IMR-90 (cell line): Measurements from ENCODE around the gene DAB2. TPM values are rescaled to one million over a fixed set of nuclear protein-coding genes. Genes with fewer than 3 reads are reported as not detected.

ENCODE experiments used
- ATAC-seq: fragments of 200-7000 bp; cut with Tn5 transposase; 2 replicates; pipeline ENCODE4 v1.9.1; 2020; ENCODE audit warnings: low read depth, mild to moderate bottlenecking, moderate library complexity
- BruUV-seq: library from RNA; stranded (reverse); fragments of 400-500 nt; replicated peaks from 2 replicates; lab custom pipeline; 2021; lab: Mats Ljungman, UMichigan
- CTCF ChIA-PET: fragments of 300-600 bp; formaldehyde crosslinking; extraction: SDS; loops from one replicate; lab custom pipeline; 2021; ENCODE audit warnings: antibody characterized with exemption; lab: Yijun Ruan, JAX
- POLR2A ChIA-PET: fragments of 300-600 bp; sonication (Branson Sonifier 250); formaldehyde crosslinking; loops from one replicate; lab custom pipeline; 2022; ENCODE audit warnings: antibody characterized with exemption; ENCODE audit not compliant: unreplicated experiment; lab: Charles Lee
- DNase-seq: peaks from one replicate; pipeline ENCODE4 v3.0.0; 2013
- H2AFZ ChIP-seq: replicated peaks from 2 replicates; pipeline ENCODE3; 2013; ENCODE audit warnings: low read length, mild to moderate bottlenecking; ENCODE audit not compliant: poor library complexity
- H2AK5ac ChIP-seq: 2 replicates; pipeline ENCODE4 v1.6.1; 2013; ENCODE audit warnings: low read depth, low read length, inconsistent platforms
- H2AK9ac ChIP-seq: replicated peaks from 2 replicates; pipeline ENCODE3; 2013; ENCODE audit warnings: mild to moderate bottlenecking, low read depth, low read length, moderate library complexity; ENCODE audit not compliant: poor library complexity
- H2BK120ac ChIP-seq: 2 replicates; pipeline ENCODE4 v1.6.1; 2013; ENCODE audit warnings: low read depth, low read length, inconsistent platforms
- H2BK15ac ChIP-seq: 3 replicates; pipeline ENCODE4 v1.6.1; 2013; ENCODE audit warnings: low read depth, low read length, inconsistent platforms
- H2BK20ac ChIP-seq: 2 replicates; pipeline ENCODE4 v1.6.1; 2013; ENCODE audit warnings: low read depth, mild to moderate bottlenecking, inconsistent platforms, low read length, moderate library complexity
- H2BK5ac ChIP-seq: 2 replicates; pipeline ENCODE4 v1.6.1; 2013; ENCODE audit warnings: mild to moderate bottlenecking, low read depth, low read length, inconsistent platforms; ENCODE audit not compliant: poor library complexity, severe bottlenecking
- H3K14ac ChIP-seq: replicated peaks from 2 replicates; pipeline ENCODE4 v1.6.1; 2013; ENCODE audit warnings: low read depth, low read length, inconsistent platforms
- H3K18ac ChIP-seq: 2 replicates; pipeline ENCODE4 v1.6.1; 2013; ENCODE audit warnings: low read depth, low read length, control low read depth
- H3K23ac ChIP-seq: 2 replicates; pipeline ENCODE4 v1.6.1; 2013; ENCODE audit warnings: low read depth, low read length, inconsistent platforms
- H3K27ac ChIP-seq: 2 replicates; pipeline ENCODE4 v1.5.1; 2013; ENCODE audit warnings: mild to moderate bottlenecking, control low read depth, low read length; ENCODE audit not compliant: insufficient read depth
- H3K27me3 ChIP-seq: 2 replicates; pipeline ENCODE4 v1.6.1; 2013; ENCODE audit warnings: low read length; ENCODE audit not compliant: control insufficient read depth, insufficient read depth
- H3K36me3 ChIP-seq: 2 replicates; pipeline ENCODE4 v1.6.1; 2013; ENCODE audit warnings: low read length, mixed read lengths; ENCODE audit not compliant: control insufficient read depth, insufficient read depth
- H3K4ac ChIP-seq: 2 replicates; pipeline ENCODE4 v1.6.1; 2013; ENCODE audit warnings: low read depth, low read length, inconsistent platforms
- H3K4me1 ChIP-seq: 2 replicates; pipeline ENCODE4 v1.6.1; 2013; ENCODE audit warnings: low read length, mixed read lengths; ENCODE audit not compliant: control insufficient read depth, insufficient read depth
- H3K4me2 ChIP-seq: 2 replicates; pipeline ENCODE4 v1.6.1; 2013; ENCODE audit warnings: low read depth, mild to moderate bottlenecking, control low read depth, low read length, moderate library complexity
- H3K4me3 ChIP-seq: 2 replicates; pipeline ENCODE4 v1.5.1; 2013; ENCODE audit warnings: low read depth, mild to moderate bottlenecking, control low read depth, low read length, moderate library complexity; ENCODE audit not compliant: insufficient read depth
- H3K56ac ChIP-seq: 2 replicates; pipeline ENCODE4 v1.6.1; 2013; ENCODE audit warnings: low read length, inconsistent platforms; ENCODE audit not compliant: insufficient read depth; ENCODE audit errors: extremely low read depth
- H3K79me1 ChIP-seq, 2 experiments: 2 replicates each; pipeline ENCODE4 v1.6.1; 2013; ENCODE audit warnings: low read length in 2 of 2, inconsistent platforms in 1 of 2, low read depth in 1 of 2
- H3K9ac ChIP-seq: 2 replicates; pipeline ENCODE4 v1.6.1; 2013; ENCODE audit warnings: low read depth, low read length, control low read depth
- H3K9me1 ChIP-seq: 2 replicates; pipeline ENCODE4 v1.6.1; 2013; ENCODE audit warnings: low read length, inconsistent platforms; ENCODE audit not compliant: insufficient read depth
- H3K9me3 ChIP-seq: 2 replicates; pipeline ENCODE4 v1.6.1; 2013; ENCODE audit warnings: low read length; ENCODE audit not compliant: control insufficient read depth, insufficient read depth
- H4K20me1 ChIP-seq: 2 replicates; pipeline ENCODE4 v1.6.1; 2013; ENCODE audit warnings: low read length, inconsistent platforms; ENCODE audit not compliant: insufficient read depth
- H4K5ac ChIP-seq: 2 replicates; pipeline ENCODE4 v1.6.1; 2013; ENCODE audit warnings: mild to moderate bottlenecking, low read depth, low read length, control low read depth
- H4K8ac ChIP-seq, 2 experiments: 2 replicates each; pipeline ENCODE4 v1.6.1; 2013; ENCODE audit warnings: low read depth in 2 of 2, low read length in 2 of 2, control low read depth in 1 of 2, inconsistent platforms in 1 of 2
- H4K91ac ChIP-seq: 2 replicates; pipeline ENCODE4 v1.6.1; 2013; ENCODE audit warnings: low read depth, low read length, inconsistent platforms; ENCODE audit not compliant: insufficient read depth
- BHLHE40 ChIP-seq: fragments of 150-350 bp; IDR thresholded peaks from 2 replicates; pipeline ENCODE4 v1.6.1; 2016; ENCODE audit warnings: mild to moderate bottlenecking, low read depth, low read length
- CEBPB ChIP-seq: IDR thresholded peaks from 2 replicates; pipeline ENCODE4 v1.6.1; 2012; ENCODE audit warnings: low read depth, low read length, improper control_type of control experiment
- CHD1 ChIP-seq: IDR thresholded peaks from 2 replicates; pipeline ENCODE4 v1.6.1; 2012; ENCODE audit warnings: low read depth, low read length, improper control_type of control experiment
- FOS ChIP-seq: fragments of 150-350 bp; IDR thresholded peaks from 2 replicates; pipeline ENCODE4 v1.6.1; 2016; ENCODE audit warnings: low read depth, low read length
- MAFK ChIP-seq: IDR thresholded peaks from 2 replicates; pipeline ENCODE4 v1.6.1; 2012; ENCODE audit warnings: low read depth, low read length, improper control_type of control experiment
- MAZ ChIP-seq: IDR thresholded peaks from 2 replicates; pipeline ENCODE4 v1.6.1; 2012; ENCODE audit warnings: low read depth, mild to moderate bottlenecking, low read length, improper control_type of control experiment, moderate library complexity, borderline replicate concordance
- MXI1 ChIP-seq: IDR thresholded peaks from 2 replicates; pipeline ENCODE4 v1.6.1; 2012; ENCODE audit warnings: low read depth, mild to moderate bottlenecking, low read length, moderate library complexity, borderline replicate concordance
- NFE2L2 ChIP-seq: fragments of 150-350 bp; IDR thresholded peaks from 2 replicates; pipeline ENCODE4 v1.6.1; 2016; ENCODE audit warnings: low read depth, mild to moderate bottlenecking, low read length
- POLR2A ChIP-seq: IDR thresholded peaks from 2 replicates; pipeline ENCODE4 v1.6.1; 2012; ENCODE audit warnings: mild to moderate bottlenecking, low read depth, low read length
- RAD21 ChIP-seq: IDR thresholded peaks from 2 replicates; pipeline ENCODE4 v1.6.1; 2012; ENCODE audit warnings: low read length, improper control_type of control experiment
- RCOR1 ChIP-seq: IDR thresholded peaks from 2 replicates; pipeline ENCODE4 v1.6.1; 2012; ENCODE audit warnings: mild to moderate bottlenecking, low read length, improper control_type of control experiment; ENCODE audit not compliant: insufficient replicate concordance
- RFX5 ChIP-seq: IDR thresholded peaks from 2 replicates; pipeline ENCODE4 v1.8.0; 2012; ENCODE audit warnings: low read depth, mild to moderate bottlenecking, low read length, moderate library complexity
- SMC3 ChIP-seq: fragments of 150-350 bp; IDR thresholded peaks from 2 replicates; pipeline ENCODE4 v1.6.1; 2016; ENCODE audit warnings: low read depth, mild to moderate bottlenecking, antibody characterized with exemption, low read length, moderate library complexity
- WGBS, 2 experiments: methylation state at CpG; one replicate each; pipeline versions ENCODE4 v1.1.5 to v1.1.7; 2013; ENCODE audit warnings: missing lambda C conversion rate in 2 of 2; ENCODE audit not compliant: insufficient read length in 1 of 2; ENCODE audit errors: extremely low coverage in 2 of 2; 5-methylcytosine and 5-hydroxymethylcytosine counted together
- dilution Hi-C: fragments of 300-500 bp; cut with HindIII; formaldehyde crosslinking; loops from one replicate; pipeline ENCODE4 v1.14.3; 2018; ENCODE audit warnings: low sequenced_read_pairs; ENCODE audit not compliant: unreplicated experiment
- in situ Hi-C: fragments of 300-500 bp; cut with MboI; formaldehyde crosslinking; loops from 3 replicates; pipeline ENCODE4 v1.14.3; 2019; ENCODE audit warnings: low sequenced_read_pairs, inconsistent platforms, mixed read lengths
- intact Hi-C: fragments of 100-400 bp; cut with micrococcal nuclease; formaldehyde crosslinking; loops from 2 replicates; pipeline ENCODE4 v1.10.0; 2022
- polyA plus RNA-seq, 3 experiments: library from polyadenylated mRNA; depleted of rRNA; stranded (reverse); fragments of >200 nt; gene quantifications; 2 replicates each; pipeline ENCODE4 v1.2.3, GENCODE V29; 2012; ENCODE audit warnings: low replicate concordance in 1 of 3
- total RNA-seq: library from RNA; depleted of rRNA; stranded (reverse); fragments of >200 nt; gene quantifications from 2 replicates; pipeline ENCODE4 v1.2.3, GENCODE V29; 2012
- TF ChIP-seq, protein P1 (sequence below): fragments of 150-350 bp; IDR thresholded peaks from 2 replicates; pipeline ENCODE4 v1.6.1; 2017; ENCODE audit warnings: mild to moderate bottlenecking, antibody characterized with exemption, low read length, low read depth
- TF ChIP-seq, protein P2 (sequence below): fragments of 150-350 bp; IDR thresholded peaks from 2 replicates; pipeline ENCODE4 v1.6.1; 2016; ENCODE audit warnings: low read depth, mild to moderate bottlenecking, low read length, moderate library complexity, borderline replicate concordance
- TF ChIP-seq, protein P3 (sequence below): conservative IDR thresholded peaks from 2 replicates; pipeline ENCODE4 v1.5.1; 2012; ENCODE audit warnings: mild to moderate bottlenecking, low read depth, low read length, improper control_type of control experiment

Gene DAB2
- total and polyA plus RNA-seq, 2 of the 4 experiments (the other 2 are of a cell fraction), result 50.0 to 101 TPM

DNA sequence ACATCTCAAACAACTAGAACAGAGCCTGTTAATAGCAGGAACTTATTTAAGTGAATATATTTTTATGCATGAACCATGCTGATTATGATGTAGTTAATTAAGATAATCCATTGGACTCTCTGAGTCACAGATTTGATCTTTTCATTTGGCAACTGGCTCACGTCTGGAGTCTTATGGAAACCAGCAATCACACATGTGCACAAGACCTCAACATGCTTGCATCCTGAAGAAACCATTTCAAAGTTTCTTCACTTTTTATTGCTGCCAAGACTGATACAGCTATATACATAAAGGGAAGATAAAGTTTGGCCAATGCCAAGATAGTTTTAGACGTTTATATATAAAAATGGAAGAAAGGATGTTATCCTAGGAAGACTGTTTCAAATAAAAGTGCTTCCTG, 47.2 kb downstream of the DAB2 start:
- ChIA-PET CTCF (interaction anchor here (1.4 kb wide), 1 partner anchor 47 kb away, joined by 4 read pairs; the partner anchor contains the start of gene DAB2), POLR2A (no interaction called here)
- DNase-seq, result no peak

More for the DNA sequence above, 47.2 kb downstream of the DAB2 start:
- H2BK5ac ChIP-seq, result no peak overlapping the region
- peaks cover 6% of the 10 kb centered on the region; the same call in 1 of the 2 replicates for H4K20me1 ChIP-seq
- H3K27me3 ChIP-seq, result no peaks in the 10 kb centered on the region
- H3K4ac ChIP-seq, result no peak overlapping the region
- no peak overlapping the region for H2BK20ac ChIP-seq
- no peak overlapping the region for H3K18ac ChIP-seq
- TF ChIP-seq RAD21 (no peak), POLR2A (no peak), BHLHE40 (no peak), CEBPB (no peak), SMC3 (no peak), RFX5 (no peak), FOS (no peak), CHD1 (no peak), NFE2L2 (no peak), RCOR1 (no peak), MXI1 (no peak), MAFK (no peak), MAZ (no peak)
- TF ChIP-seq, protein P1, sequence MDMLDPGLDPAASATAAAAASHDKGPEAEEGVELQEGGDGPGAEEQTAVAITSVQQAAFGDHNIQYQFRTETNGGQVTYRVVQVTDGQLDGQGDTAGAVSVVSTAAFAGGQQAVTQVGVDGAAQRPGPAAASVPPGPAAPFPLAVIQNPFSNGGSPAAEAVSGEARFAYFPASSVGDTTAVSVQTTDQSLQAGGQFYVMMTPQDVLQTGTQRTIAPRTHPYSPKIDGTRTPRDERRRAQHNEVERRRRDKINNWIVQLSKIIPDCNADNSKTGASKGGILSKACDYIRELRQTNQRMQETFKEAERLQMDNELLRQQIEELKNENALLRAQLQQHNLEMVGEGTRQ, result no peak
- TF ChIP-seq, protein P2, sequence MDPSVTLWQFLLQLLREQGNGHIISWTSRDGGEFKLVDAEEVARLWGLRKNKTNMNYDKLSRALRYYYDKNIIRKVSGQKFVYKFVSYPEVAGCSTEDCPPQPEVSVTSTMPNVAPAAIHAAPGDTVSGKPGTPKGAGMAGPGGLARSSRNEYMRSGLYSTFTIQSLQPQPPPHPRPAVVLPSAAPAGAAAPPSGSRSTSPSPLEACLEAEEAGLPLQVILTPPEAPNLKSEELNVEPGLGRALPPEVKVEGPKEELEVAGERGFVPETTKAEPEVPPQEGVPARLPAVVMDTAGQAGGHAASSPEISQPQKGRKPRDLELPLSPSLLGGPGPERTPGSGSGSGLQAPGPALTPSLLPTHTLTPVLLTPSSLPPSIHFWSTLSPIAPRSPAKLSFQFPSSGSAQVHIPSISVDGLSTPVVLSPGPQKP, result no peak
- TF ChIP-seq, protein P3, sequence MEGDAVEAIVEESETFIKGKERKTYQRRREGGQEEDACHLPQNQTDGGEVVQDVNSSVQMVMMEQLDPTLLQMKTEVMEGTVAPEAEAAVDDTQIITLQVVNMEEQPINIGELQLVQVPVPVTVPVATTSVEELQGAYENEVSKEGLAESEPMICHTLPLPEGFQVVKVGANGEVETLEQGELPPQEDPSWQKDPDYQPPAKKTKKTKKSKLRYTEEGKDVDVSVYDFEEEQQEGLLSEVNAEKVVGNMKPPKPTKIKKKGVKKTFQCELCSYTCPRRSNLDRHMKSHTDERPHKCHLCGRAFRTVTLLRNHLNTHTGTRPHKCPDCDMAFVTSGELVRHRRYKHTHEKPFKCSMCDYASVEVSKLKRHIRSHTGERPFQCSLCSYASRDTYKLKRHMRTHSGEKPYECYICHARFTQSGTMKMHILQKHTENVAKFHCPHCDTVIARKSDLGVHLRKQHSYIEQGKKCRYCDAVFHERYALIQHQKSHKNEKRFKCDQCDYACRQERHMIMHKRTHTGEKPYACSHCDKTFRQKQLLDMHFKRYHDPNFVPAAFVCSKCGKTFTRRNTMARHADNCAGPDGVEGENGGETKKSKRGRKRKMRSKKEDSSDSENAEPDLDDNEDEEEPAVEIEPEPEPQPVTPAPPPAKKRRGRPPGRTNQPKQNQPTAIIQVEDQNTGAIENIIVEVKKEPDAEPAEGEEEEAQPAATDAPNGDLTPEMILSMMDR, result no peak
- no peak overlapping the region for H4K5ac ChIP-seq
- H3K36me3 ChIP-seq, result peaks cover 60% of the 10 kb centered on the region
- no CpG with 5 or more reads among the region's 2 CpGs for WGBS, 2 experiments
- dilution Hi-C loops (no loop called here), intact Hi-C loops (loop anchor here (2.0 to 10.0 kb wide), 3 partner anchors 47 to 383 kb away; partner anchors contain the start of genes DAB2 and FYB1), in situ Hi-C loops (loop anchor here (25.0 kb wide), 2 partner anchors 385 to 1385 kb away; partner anchors contain the start of gene TTC33)
- no peak overlapping the region for H3K23ac ChIP-seq
- H2AFZ ChIP-seq, result no peak overlapping the region
- no peak overlapping the region for H2BK15ac ChIP-seq
- H4K8ac ChIP-seq, result no peak overlapping the region
- H3K56ac ChIP-seq, result no peak overlapping the region
- H3K4me2 ChIP-seq, result no peak overlapping the region
- no TSS peak for BruUV-seq
- H3K9ac ChIP-seq, result no peak overlapping the region
- no peak overlapping the region for H2AK5ac ChIP-seq
- peaks cover 11 to 31% of the 10 kb centered on the region in 2 experiments; a peak in 3 of 4 replicates for H3K79me1 ChIP-seq
- H2BK120ac ChIP-seq, result no peak overlapping the region
- no peak for ATAC-seq
- H3K4me1 ChIP-seq, result peaks cover 6% of the 10 kb centered on the region; the same call in 1 of the 2 replicates
- H3K4me3 ChIP-seq, result no peak overlapping the region
- no peak overlapping the region for H3K14ac ChIP-seq
- H3K27ac ChIP-seq, result no peak overlapping the region
- no peak overlapping the region for H4K91ac ChIP-seq
- H3K9me1 ChIP-seq, result peaks cover 8% of the 10 kb centered on the region; the same call in 1 of the 2 replicates
- H2AK9ac ChIP-seq, result no peak overlapping the region
- no peaks in the 10 kb centered on the region for H3K9me3 ChIP-seq
